ELR (cell line): ENCODE results near the gene COL15A1.
A peak's percentile ranks its signal among the peaks of the same experiment; 100 is the strongest.

Experiments used
- DNase-seq: peaks from one replicate; pipeline ENCODE4 v3.0.0-alpha.2; 2015; ENCODE audit warnings: low read depth

The COL15A1 gene

GRCh38 chr9:99056886-99057664 is 113.4 kb downstream of the COL15A1 start:
- DNase-seq: peak; percentile 98

- peak; percentile 94 for DNase-seq
These were observed 114.2 kb downstream of the COL15A1 start for GRCh38 chr9:99057665-99058625.

GRCh38 chr9:99058964-99059921 is 115.5 kb downstream of the COL15A1 start:
- DNase-seq: peak; percentile 54

GRCh38 chr9:99060621-99061020 is 116.9 kb downstream of the COL15A1 start:
- no peak for DNase-seq

- no peak for DNase-seq
These were observed 118.8 kb downstream of the COL15A1 start for GRCh38 chr9:99062549-99062948.

- no peak for DNase-seq
These were observed 119.8 kb downstream of the COL15A1 start for GRCh38 chr9:99063522-99063921.

- no peak for DNase-seq
These were observed 122.9 kb downstream of the COL15A1 start for GRCh38 chr9:99066571-99066970.

GRCh38 chr9:99069075-99069474 is 125.4 kb downstream of the COL15A1 start:
- DNase-seq: no peak

GRCh38 chr9:99069546-99069945 is 125.8 kb downstream of the COL15A1 start:
- no peak for DNase-seq

- DNase-seq: no peak
These were observed 127.0 kb downstream of the COL15A1 start for GRCh38 chr9:99070681-99071080.

GRCh38 chr9:99071313-99072039 is 127.8 kb downstream of the COL15A1 start:
- DNase-seq: peak; percentile 49

GRCh38 chr9:99072040-99072394 is 128.3 kb downstream of the COL15A1 start:
- no peak for DNase-seq

- no peak for DNase-seq
These were observed 129.6 kb downstream of the COL15A1 start for GRCh38 chr9:99073347-99073746.

GRCh38 chr9:99073985-99074901 is 130.5 kb downstream of the COL15A1 start:
- DNase-seq: no peak

- DNase-seq: no peak
These were observed 131.2 kb downstream of the COL15A1 start for GRCh38 chr9:99074902-99075245.

- DNase-seq: peak; percentile 76
These were observed 131.7 kb downstream of the COL15A1 start for GRCh38 chr9:99075246-99075912.

- no peak for DNase-seq
These were observed 132.3 kb downstream of the COL15A1 start for GRCh38 chr9:99076030-99076429.

GRCh38 chr9:99076483-99077171 is 132.9 kb downstream of the COL15A1 start:
- DNase-seq: no peak

- no peak for DNase-seq
These were observed 135.0 kb downstream of the COL15A1 start for GRCh38 chr9:99078717-99079116.
